ENCODE data around the gene KRTAP10-2.

GRCh38 chr21:44590311-44590721 is 39.0 kb upstream of the KRTAP10-2 start:
- TF ChIP-seq CTCF (IDR thresholded peaks at IDR 0.05) (no peak), POLR2A (IDR thresholded peaks at IDR 0.05) (no peak)

Measured in vagina (tissue), 2 donors.